Mucosa of descending colon (tissue), 3 donors: ENCODE measurements around the gene SCN8A. TPM values are rescaled to one million over a fixed set of nuclear protein-coding genes. Genes with fewer than 3 reads are reported as not detected.
A peak's percentile ranks its signal among the peaks of the same experiment; 100 is the strongest.

Source experiments
- ATAC-seq: fragments of 200-7000 bp; cut with Tn5 transposase; one replicate; pipeline ENCODE4 v1.9.1; 2020; ENCODE audit warnings: mild to moderate bottlenecking, moderate library complexity
- DNase-seq, 3 donors: peaks; one replicate each; pipeline ENCODE4 v3.0.0-alpha.2; 2020
- H3K36me3 ChIP-seq: fragments of 200-600 bp; one replicate; pipeline ENCODE4 v1.8.0; 2021; ENCODE audit warnings: low read depth, mild to moderate bottlenecking
- H3K4me1 ChIP-seq: fragments of 200-600 bp; one replicate; pipeline ENCODE4 v1.8.0; 2021; ENCODE audit warnings: low read depth, mild to moderate bottlenecking
- H3K4me3 ChIP-seq: fragments of 200-600 bp; one replicate; pipeline ENCODE4 v1.8.0; 2021; ENCODE audit warnings: mild to moderate bottlenecking
- H3K9me3 ChIP-seq: fragments of 200-600 bp; one replicate; pipeline ENCODE4 v1.8.0; 2021; ENCODE audit warnings: mild to moderate bottlenecking
- intact Hi-C, 2 donors: fragments of 100-400 bp; cut with DNase I in 1 of 2; cut with micrococcal nuclease in 1 of 2; formaldehyde crosslinking; loops; one replicate each; pipeline versions ENCODE4 v1.11.0 to v1.11.1; 2022; cut with DNase I, micrococcal nuclease
- total RNA-seq, 3 donors: library from RNA; stranded (reverse); fragmentation: NEBNext Ultra II Directional in 2 of 3; extraction: Animal tissue kit (Norgen Biotek cat#: 25700) in 2 of 3; gene quantifications; one replicate each; pipeline versions ENCODE4 v1.2.1 to v1.2.4, GENCODE V29; 2021 to 2023
- TF ChIP-seq, protein P1 (sequence below): fragments of 200-600 bp; IDR thresholded peaks from one replicate; pipeline ENCODE4 v1.8.0; 2022; ENCODE audit warnings: antibody characterized with exemption, mild to moderate bottlenecking
- donor health status: DM: no; HTN: no; CAD: no; lungs with moderate emphysema.
- donor health status: DM: no; HTN: no; CAD: no.
- donor health status: DM: no; HTN: yes; CAD: no.

SCN8A gene
- total RNA-seq, 3 donors from 2014 or later, result 2.7 to 5.2 (median 3.6) TPM

- Histone ChIP-seq H3K4me3 (no peak overlapping the region), H3K9me3 (no peaks in the 10 kb centered on the region), H3K36me3 (no peaks in the 10 kb centered on the region), H3K4me1 (peaks cover 8% of the 10 kb centered on the region)
- DNase-seq (no peak), ATAC-seq (no peak)
- intact Hi-C loops, result no loop called here
- TF ChIP-seq, protein P1, sequence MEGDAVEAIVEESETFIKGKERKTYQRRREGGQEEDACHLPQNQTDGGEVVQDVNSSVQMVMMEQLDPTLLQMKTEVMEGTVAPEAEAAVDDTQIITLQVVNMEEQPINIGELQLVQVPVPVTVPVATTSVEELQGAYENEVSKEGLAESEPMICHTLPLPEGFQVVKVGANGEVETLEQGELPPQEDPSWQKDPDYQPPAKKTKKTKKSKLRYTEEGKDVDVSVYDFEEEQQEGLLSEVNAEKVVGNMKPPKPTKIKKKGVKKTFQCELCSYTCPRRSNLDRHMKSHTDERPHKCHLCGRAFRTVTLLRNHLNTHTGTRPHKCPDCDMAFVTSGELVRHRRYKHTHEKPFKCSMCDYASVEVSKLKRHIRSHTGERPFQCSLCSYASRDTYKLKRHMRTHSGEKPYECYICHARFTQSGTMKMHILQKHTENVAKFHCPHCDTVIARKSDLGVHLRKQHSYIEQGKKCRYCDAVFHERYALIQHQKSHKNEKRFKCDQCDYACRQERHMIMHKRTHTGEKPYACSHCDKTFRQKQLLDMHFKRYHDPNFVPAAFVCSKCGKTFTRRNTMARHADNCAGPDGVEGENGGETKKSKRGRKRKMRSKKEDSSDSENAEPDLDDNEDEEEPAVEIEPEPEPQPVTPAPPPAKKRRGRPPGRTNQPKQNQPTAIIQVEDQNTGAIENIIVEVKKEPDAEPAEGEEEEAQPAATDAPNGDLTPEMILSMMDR, result no peak
These were observed 220.5 kb downstream of the SCN8A start for GRCh38 chr12:51811203-51812202.

DNA sequence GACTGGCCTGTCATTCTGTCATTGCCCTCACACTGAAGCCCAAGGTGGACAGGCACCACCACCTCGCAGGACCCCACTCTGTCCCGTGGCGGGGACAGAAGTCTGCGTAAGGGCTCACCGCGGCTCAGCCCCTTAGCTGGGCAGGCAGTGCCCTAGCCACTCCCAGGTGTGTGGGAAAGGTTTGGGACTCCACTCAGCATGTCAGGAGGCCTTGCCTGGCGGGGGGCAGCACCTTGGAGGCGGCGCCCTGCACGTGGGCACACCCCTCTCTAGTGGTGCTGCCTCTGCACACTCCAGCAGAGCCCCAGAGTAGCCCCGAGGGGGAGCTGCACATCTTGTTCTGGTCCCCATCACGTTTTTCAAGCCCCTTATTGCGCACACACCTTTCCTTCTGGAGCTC, 221.8 kb downstream of the SCN8A start:
- Histone ChIP-seq H3K4me3 (no peak overlapping the region), H3K9me3 (no peaks in the 10 kb centered on the region), H3K36me3 (no peaks in the 10 kb centered on the region), H3K4me1 (peaks cover 8% of the 10 kb centered on the region)
- DNase-seq (no peak), ATAC-seq (no peak)
- intact Hi-C loops, result no loop called here
- TF ChIP-seq, protein P1, result no peak

DNA sequence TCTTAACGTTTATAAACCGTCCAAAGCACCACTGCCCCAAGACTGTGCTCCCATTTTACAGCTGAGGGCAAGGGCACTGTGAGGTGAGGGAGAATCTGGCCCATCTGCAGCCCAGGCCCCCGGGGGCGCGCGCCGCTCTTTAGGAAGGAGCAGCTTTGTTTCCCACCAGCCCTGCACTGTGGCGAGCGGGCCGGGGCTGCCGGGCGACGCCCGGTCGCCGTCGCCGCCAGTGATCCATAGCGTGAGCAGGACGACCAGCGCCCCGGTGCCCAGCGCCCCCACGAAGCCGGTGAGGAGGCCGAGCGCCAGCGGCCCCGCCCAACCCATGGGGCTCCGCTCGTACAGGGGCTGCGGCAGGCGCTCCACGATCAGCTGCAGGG, 222.9 kb downstream of the SCN8A start:
- no peaks in the 10 kb centered on the region for H3K36me3 ChIP-seq
- intact Hi-C loops, result no loop called here
- TF ChIP-seq, protein P1, result no peak
- no peak overlapping the region for H3K4me3 ChIP-seq
- DNase-seq (no peak), ATAC-seq (no peak)
- H3K9me3 ChIP-seq, result no peaks in the 10 kb centered on the region
- H3K4me1 ChIP-seq, result peaks cover 8% of the 10 kb centered on the region

- no peaks in the 10 kb centered on the region for H3K36me3 ChIP-seq
- DNase-seq (peak; percentile 87 to 93 (median 92)), ATAC-seq (peak; percentile 97)
- H3K4me1 ChIP-seq, result peaks cover 8% of the 10 kb centered on the region
- no peaks in the 10 kb centered on the region for H3K9me3 ChIP-seq
- intact Hi-C loops, result no loop called here
- H3K4me3 ChIP-seq, result peak overlapping the region; percentile 46
- TF ChIP-seq, protein P1, result peak; percentile 73
These were observed 223.5 kb downstream of the SCN8A start for GRCh38 chr12:51814311-51815088.

DNA sequence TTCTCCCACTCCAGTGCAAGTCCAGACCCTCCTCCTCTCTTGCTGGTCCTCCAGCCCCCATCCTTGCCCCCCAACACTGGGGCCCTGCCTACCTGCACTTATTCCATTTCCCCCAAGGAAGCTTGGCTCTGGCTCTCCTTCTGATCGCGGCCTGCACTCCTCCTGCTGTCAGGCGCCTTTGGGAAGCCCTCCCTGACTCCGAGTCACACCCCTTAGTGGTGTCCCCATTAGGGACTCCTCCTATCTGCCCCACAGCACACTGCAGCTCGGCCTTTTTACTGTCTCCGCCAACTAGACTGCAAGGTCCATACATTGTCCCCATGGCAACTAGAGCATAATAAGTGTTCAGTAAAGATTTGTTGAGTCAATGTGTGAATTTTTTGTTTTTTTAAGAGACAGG, 224.5 kb downstream of the SCN8A start:
- DNase-seq, result no peak
- intact Hi-C loops, result no loop called here
- Histone ChIP-seq H3K9me3 (no peaks in the 10 kb centered on the region), H3K4me1 (peaks cover 8% of the 10 kb centered on the region), H3K4me3 (no peak overlapping the region), H3K36me3 (no peaks in the 10 kb centered on the region)
- ATAC-seq, result no peak
- TF ChIP-seq, protein P1, result no peak
